GM12872 (cell line): ENCODE data around the gene BHLHA15.

Experiments
- CTCF ChIP-seq: IDR thresholded peaks from 3 replicates; pipeline ENCODE4 v1.5.1; 2011; ENCODE audit warnings: low read depth, mild to moderate bottlenecking, low read length, moderate library complexity; ENCODE audit not compliant: insufficient read depth

Gene BHLHA15

GRCh38 chr7:98177553-98177952 is 33.7 kb upstream of the BHLHA15 start:
- TF ChIP-seq CTCF: no peak

GRCh38 chr7:98178321-98178720 is 32.9 kb upstream of the BHLHA15 start:
- TF ChIP-seq CTCF: no peak

GRCh38 chr7:98178762-98179490 is 32.3 kb upstream of the BHLHA15 start:
- no peak for TF ChIP-seq CTCF

- no peak for TF ChIP-seq CTCF
Measured at GRCh38 chr7:98180751-98181150, 30.5 kb upstream of the BHLHA15 start.

- no peak for TF ChIP-seq CTCF
Measured at GRCh38 chr7:98185101-98185500, 26.1 kb upstream of the BHLHA15 start.

- TF ChIP-seq CTCF: no peak
Measured at GRCh38 chr7:98186452-98187137, 24.6 kb upstream of the BHLHA15 start.

GRCh38 chr7:98187138-98187502 is 24.1 kb upstream of the BHLHA15 start:
- no peak for TF ChIP-seq CTCF
